GM18868 (cell line): ENCODE measurements around the gene RPS6KA2.
"Not testable (repeated sequence)": the region's sequence is repeated elsewhere in the genome, so short reads cannot be mapped to it uniquely, and the experiment has no call there.

ENCODE experiments used
- ATAC-seq: cut with Tn5 transposase; IDR thresholded peaks from one replicate; pipeline ENCODE4 v1.9.1; 2021; ENCODE audit warnings: mild to moderate bottlenecking, moderate library complexity; ENCODE audit not compliant: unreplicated experiment

The RPS6KA2 gene

DNA sequence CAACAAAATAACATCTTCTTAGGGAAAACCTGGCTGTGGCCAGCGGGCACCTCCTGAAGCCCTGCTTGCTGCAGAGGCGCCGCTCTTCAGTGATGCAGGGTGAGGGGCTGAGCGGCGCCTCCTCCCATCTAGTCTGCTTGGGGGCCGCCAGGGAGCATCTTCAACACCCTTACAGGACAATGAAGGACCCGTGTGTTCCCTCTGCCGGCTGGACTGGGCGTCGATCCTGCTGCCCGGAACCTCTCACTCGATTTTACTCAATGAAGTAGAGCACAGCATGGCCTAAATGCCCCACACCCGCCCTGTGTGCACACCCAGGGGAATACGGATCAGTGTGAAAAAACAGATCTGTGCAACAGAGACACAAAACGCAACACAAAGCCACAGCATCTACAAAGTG lies 215.8 kb downstream of the RPS6KA2 start:
- no peak for ATAC-seq

DNA sequence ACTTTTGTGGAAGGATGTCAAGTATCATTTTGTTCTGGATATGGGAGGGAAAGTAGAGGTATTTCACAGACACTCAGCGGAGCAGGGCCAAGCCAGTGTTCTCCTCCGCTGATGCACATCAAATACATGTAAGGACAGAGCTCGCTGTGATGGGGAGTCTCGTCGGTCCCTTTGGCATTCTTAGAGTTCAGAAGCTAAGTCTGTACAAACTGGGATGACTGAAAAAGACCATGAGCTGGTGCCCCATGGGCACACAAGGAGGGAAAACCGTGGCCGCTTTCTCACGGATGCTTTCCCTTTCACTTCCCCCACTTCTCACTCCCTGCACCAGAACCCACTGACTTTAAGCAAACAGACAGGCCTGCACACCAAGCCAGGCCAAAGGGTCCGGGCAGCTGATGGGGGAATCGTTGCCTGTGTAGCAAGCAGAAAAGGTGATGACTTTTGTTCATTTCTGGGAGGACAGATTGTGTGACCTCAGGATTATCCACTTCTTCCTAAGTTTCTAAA lies 216.6 kb downstream of the RPS6KA2 start:
- ATAC-seq = peak; percentile 63

DNA sequence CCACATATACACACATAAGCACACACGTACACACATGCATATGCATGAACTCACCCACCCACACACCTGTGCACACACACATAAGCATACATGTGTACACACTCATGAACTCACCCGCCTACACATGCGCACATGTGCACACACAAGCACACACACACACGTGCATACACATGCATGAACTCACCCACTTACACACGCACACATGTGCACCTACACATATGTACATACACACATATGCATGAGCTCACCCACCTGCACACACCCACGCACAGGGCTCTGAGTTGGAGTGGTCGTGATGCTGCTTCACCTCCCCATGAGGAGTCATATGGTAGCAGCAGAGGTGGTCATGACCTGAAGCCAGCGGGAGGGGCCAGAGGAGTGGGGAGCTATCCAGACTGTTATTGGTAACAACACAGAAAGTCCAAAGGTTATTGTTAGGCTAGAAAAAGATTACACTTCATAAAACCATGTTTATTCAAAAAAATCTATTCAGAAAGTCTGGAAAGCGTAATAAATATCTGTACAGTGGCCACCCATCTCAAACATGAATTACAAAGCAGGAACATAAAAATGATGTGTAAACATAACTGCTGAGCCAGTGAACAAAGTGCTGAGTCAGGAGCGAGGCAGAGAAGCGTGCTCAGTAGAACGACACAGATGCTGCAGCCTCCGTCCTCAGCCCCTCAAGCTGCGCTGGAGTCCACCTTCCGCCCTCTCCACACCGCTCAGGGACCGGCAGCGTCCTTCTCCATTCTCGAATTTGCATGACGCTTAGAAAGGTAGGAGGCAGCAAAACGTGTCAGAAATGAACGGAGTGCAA lies 217.9 kb downstream of the RPS6KA2 start:
- ATAC-seq = no peak

DNA sequence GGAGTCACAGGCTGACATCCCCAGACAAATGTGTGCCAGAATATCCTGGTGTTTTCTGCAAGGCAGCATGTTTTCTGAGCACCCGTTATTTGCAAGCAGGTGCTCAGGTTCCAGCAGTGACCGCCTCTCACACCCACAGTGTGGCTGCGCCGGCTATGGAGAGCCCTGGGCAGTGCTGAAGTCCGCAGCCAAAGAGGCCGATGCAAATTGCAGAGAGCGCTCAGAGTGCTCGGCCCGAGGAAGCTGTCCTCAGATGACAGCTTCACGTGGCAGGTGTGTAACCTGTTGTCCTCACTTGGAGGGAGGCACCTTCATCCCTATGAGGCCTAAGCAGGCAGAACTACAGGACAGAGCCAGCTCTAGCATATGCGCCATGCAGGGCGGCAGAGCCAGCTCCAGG lies 220.9 kb downstream of the RPS6KA2 start:
- ATAC-seq = no peak

DNA sequence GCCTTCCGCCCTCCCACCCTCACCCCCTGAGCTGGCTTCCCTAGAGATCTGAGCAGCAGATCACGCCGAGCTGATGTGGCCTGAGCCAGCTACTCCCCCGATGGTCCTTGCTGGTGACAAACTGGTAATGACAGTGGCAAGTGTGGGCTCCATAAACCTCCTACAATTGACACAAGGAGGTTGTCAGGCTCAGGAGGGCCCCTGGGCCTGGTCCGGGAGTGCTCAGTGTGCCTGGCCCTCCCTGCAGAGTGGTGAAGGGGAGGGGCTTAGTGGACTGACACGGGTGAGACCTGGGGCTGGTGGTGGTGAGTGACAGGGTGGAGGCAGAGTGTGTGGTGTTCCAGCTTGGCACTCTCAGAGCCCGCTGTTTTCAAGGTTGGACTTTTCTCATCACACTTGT lies 221.7 kb downstream of the RPS6KA2 start:
- ATAC-seq = no peak

DNA sequence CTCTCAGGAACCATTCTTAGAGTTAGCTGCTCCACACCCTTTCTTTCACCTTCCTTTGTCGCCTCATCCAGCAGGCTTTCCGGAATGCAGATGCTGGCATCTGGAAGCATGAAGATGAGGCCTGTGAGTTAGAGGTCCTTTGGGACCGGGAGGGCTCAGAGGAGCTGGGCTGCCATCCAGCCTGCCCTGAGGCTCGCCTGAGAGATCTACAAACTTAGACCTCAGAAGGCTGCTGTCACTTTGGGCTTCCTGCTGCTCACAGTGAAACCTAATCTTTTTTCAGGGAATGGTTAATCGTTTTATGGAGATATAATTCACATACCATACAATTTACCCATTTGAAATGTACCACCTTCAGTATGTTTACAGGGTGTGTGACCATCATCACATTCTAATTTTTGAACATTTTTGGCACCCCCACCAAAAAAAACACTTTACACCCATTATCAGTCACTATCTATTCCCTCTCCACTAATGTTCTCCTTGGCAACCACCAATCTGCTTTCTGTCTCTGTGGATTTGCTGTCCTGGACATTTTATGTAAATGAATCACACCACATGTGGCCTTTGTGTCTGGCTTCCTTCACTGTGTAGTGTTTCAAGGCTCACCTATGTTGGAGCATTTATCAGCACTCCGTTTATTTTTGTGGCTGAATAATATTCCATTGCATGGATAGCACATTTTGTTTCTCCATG lies 224.3 kb downstream of the RPS6KA2 start:
- no peak for ATAC-seq

DNA sequence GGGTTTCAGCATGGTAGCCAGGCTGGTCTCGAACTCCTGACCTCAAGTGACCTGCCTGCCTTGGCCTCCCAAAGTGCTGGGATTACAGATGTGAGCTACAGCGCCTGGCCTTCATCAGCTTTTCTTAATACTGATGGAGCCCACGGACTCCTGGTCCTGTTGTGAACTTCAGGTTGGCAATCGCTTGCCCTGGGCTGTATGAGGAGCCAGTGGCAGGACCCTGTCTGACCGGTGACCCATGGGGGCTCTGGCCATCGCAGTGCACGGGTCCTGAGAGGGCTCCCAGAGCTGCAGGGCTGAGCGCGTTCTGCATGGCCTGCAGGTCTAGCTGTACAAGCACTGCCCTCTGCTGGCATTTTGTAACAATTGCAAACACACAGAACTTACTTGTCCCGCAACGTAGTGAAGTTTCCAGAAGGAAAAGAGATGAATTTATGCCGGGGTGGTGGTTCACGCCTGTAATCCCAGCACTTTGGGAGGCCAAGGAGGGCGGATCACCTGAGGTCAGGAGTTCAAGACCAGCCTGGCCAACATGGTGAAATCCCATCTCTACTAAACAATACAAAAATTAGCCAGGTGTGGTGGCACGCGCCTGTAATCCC lies 226.3 kb downstream of the RPS6KA2 start:
- peak; percentile 84 for ATAC-seq

DNA sequence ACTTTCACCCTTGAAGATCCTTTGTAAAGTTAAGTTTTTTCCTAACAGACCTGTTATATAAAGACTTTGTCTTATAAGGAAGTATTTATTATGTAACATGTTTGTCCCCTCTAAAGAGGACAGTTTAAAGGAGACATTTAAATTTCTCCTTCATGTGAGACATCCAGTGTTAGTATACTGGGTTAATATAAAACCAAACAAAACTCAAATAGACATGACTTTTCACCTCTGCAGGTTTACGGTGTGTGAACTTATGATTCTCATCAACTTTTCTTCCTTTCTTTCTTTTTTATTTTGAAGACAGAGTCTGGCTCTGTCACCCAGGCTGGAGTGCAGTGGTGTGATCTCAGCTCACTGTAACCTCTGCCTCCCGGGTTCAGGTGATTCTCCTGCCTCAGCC lies 226.9 kb downstream of the RPS6KA2 start:
- ATAC-seq = no peak

DNA sequence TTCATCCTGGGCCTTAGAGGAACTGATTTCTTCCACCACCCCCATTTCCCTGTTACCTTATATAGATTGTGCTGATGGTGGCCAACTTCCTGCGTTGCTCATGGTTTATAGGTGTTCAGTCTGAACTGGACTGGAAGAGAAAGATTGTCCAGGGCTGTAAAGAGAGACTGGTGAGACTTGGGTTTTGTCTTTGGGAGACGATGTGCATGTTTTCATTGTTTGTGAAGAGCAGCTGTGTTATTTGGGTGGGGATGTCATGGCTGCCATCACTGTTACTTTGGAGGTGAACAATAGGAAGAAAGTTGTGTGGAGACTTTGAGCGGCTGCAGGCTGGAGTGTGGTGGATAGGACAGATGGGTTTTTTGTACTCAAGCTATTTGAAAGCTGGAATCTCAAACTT lies 228.7 kb downstream of the RPS6KA2 start:
- ATAC-seq = no peak

DNA sequence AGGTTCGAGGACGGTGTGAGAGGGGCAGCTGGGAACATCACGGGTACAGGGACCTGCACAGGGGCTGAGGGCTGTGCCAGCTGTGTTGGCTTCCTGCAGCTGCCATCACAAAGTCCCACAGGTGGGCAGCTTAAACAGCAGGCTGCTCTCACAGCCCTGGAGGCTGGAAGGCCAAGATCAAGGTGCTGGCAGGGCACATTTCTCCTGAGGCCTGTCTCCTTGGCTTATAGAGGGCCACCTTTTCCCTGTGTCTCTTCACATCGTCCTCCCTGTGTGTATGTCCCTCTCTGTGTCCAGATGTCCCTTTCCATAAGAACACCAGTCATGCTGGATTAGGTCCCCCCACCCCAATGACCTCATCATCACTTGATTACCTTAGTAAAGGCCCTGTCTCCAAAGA lies 229.2 kb downstream of the RPS6KA2 start:
- no peak for ATAC-seq

DNA sequence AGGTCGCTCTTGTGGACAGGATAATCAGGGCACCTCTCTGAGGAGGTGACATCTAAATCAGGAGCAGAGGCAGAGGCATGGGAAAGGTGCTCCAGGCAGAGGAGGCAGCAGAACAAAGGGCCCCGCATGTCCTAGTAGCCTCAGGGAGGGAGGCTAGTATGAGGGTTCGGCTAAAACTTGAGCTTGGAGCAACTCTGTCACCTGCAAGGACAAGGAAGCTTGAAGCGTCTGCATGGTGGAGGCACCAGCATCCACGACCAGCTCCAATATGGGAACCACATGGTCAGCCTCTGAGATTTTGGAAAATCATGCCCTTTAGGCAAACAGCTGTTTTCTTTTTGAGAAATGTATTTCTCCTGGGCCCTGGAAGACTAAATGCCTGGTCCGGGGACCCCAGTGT lies 231.3 kb downstream of the RPS6KA2 start:
- ATAC-seq = no peak

DNA sequence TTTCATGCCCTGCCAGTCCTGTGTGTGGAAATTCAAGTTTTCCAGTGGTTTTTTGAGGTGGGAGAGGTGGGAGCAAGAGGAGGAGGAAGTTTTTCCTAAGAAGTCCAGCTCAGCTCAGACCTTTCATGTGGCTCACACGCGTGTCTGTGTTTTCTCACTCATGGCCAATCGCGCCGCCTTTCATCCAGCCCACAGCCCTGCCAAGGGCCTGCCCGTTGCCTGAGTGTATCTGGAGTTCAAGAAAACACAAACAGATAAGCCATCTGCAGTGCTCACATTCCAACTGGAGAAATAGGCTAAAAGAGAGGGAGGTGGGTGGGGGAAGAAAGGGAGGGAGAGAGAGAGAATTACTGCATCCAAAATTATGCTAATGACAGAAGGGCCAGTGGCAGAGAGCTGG lies 231.7 kb downstream of the RPS6KA2 start:
- no peak for ATAC-seq

DNA sequence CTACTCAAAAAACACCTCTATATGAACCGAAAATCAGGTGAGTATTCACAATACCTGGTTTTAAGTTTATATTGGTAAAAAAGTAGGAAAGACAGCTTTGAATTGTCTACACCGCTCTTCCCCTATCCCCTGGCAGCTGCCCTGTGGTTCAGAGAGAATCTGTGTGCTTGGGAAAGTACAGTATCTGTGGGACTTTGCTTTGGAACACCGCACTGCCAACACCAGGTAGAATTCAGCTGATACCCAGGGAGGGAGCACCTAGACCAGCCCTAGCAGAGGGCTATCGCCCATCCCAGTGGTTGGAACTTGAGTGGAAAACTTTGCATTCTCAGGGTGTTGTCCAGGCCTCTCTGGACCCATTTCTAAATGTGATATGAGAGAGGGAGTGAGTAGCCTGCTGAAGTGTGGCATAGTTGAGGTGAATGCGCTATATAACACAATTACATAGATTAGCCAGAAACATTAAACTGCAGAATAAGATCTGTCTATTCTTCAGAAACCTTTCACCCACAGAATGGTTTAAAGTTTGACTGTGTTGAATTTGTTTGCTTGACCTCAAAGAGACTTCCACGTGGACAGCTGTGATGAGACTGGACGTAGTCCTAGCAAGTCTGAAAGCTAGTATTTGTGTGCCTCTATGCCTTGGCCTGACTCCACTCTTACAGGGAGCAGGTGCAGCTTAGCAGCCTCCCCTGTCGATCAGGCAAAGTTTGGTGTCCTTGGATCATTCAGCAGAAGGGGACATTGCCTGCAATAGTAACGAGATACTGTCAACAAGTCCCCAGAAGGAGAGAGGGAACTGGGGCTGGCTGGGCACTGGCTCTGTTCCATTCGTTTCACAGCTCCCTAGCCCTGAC lies 232.8 kb downstream of the RPS6KA2 start:
- ATAC-seq = no peak

DNA sequence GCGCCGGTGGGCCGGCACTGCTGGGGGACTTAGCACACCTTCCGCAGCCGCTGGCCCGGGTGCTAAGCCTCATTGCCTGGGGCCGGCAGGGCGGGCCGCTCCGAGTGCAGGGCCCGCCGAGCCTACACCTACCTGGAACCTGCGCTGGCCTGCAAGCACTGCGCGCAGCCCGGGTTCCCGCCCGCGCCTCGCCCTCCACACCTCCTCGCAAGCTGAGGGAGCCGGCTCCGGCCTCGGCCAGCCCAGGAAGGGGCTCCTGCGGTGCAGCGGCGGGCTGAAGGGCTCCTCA lies 233.6 kb downstream of the RPS6KA2 start:
- ATAC-seq = no peak

DNA sequence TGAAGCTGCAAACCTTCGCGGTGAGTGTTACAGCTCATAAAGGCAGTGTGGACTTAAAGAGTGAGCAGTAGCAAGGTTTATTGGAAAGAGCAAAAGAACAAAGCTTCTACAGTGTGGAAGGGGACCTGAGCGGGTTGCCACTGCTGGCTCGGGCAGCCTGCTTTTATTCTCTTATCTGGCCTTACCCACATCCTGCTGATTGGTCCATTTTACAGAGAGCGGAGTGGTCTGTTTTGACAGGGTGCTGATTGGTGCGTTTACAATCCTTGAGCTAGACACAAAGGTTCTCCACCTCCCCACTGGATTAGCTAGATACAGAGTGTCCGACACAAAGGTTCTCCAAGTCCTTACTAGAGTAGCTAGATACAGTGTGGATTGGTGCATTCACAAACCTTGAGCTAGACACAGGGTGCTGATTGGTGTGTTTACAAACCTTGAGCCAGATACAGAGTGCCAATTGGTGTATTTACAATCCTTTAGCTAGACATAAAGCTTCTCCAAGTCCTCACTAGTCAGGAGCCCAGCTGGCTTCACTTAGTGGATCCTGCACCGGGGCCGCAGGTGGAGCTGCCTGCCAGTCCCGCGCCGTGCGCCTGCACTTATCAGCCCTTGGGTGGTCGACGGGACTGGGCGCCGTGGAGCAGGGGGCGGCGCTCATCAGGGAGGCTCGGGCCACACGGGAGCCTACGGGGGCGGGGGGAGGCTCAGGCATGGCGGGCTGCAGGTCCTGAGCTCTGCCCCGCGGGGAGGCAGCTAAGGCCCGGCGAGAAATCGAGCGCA lies 234.1 kb downstream of the RPS6KA2 start:
- ATAC-seq = not testable (repeated sequence)

DNA sequence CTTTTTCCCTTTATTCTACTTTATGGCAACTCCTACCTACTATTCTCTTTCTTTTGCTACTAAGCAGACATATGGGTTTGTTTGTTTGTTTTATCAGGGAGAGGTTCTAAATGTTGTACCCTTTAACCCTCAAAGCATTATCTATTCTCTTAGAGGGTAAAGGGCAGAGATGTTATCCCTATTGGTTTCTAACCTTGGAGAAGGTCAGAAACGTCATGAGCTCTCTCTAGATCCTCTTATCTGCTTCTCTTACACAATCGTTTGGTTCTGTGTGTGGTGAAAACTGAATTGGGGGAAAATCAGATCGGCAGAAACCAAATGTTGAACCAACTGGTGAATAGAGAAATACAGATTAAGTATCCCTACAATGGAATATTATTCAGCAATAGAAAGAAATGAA lies 237.9 kb downstream of the RPS6KA2 start:
- no peak for ATAC-seq

DNA sequence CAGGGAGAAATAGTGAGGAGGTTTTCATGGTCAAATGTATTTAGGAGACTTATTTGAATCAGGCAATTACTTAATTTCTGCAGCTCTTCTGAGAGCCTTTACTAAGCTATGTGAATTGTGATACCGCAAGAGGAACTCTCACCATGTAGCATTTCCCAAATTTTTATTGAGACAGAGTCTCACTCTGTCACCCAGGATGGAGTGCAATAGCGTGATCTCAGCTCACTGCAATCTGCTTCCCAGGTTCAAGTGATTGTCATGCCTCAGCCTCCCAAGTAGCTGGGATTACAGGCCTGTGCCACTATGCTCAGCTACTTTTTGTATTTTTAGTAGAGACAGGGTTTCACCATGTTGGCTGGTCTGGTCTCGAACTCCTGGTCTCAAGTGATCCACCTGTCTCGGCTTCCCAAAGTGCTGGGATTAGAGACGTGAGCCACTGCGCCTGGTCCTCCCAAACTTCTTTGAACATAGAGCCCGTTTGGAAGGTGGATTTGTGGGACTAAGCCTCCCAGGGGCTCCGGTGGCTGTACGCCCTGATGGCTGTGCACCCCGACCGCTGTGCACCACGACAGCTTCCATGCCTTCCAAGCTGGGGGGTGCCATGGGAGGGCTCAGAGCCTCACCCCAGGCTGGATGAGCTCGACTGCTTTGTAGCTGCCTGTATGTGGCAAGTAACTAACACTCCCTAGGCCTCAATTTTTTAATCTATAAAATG lies 238.6 kb downstream of the RPS6KA2 start:
- ATAC-seq = no peak

DNA sequence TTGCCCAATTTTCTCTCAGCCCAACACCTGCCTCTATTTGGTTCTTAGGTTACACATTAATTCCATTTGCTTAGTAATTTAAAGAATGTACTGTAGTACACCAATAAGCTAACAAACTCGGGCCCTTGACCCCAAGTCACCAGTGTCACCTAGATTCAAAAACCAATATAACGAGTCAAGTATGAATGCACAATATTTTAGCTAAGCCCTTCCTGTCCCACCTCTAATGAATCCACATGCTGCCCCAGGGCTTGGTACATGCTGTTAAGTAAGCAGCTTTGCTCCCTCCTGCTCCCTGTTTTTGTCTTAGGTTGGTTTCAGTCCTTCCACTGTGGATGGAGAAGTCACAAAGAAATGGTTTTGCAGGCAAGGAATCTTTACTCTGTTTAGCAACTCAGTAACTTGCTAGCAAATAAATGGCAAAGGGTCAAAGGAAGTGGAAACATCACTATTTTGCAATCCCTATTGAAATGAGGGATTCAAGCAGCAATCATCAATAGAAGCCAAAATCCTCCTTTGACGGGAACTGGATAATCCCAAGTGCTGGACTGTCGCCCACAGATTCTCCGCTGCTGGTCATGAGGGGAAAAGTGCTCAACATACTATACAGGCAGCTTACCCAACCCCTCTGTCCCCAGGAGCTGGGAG lies 239.3 kb downstream of the RPS6KA2 start:
- no peak for ATAC-seq

DNA sequence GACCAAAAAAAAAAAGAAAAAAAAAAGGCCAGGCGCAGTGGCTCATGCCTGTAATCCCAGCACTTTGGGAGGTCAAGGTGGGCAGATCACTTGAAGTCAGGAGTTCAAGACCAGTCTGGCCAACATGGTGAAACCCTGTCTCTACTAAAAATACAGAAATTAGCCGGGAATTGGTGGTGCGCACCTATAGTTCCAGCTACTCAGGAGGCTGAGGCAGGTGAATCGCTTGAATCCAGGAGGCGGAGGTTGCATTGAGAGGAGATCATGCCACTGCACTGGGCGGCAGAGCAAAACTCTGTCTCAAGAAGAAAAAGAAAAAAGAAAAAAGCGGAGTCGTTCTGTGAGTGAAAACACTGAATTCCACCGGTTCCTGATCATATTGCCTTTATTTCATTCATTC lies 240.0 kb downstream of the RPS6KA2 start:
- not testable (repeated sequence) for ATAC-seq
